Kidney (tissue), 14 donors: ENCODE measurements around the gene CRIM1. TPM values are rescaled to one million over a fixed set of nuclear protein-coding genes. Genes with fewer than 3 reads are reported as not detected.

Source experiments
- DNase-seq, 5 donors: peaks; one replicate each; pipeline ENCODE4 v3.0.0-alpha.2; 2013 to 2020
- FAIRE-seq: peaks from 2 replicates; lab custom pipeline; 2012; peaks lifted over from hg19 to GRCh38; lab: Jason Lieb, UNC
- H3K27ac ChIP-seq, 2 donors: one replicate each; pipeline ENCODE4 v1.7.0; 2013; ENCODE audit warnings: low read depth in 2 of 2, low read length in 2 of 2, inconsistent platforms in 1 of 2
- H3K27me3 ChIP-seq: one replicate; pipeline ENCODE4 v1.7.1; 2013; ENCODE audit warnings: low read length, inconsistent platforms; ENCODE audit not compliant: control insufficient read depth, insufficient read depth
- H3K36me3 ChIP-seq, 3 donors: one replicate each; pipeline versions ENCODE4 v1.7.0 to v1.7.1; 2013; ENCODE audit warnings: low read length in 3 of 3, control low read depth in 1 of 3, inconsistent platforms in 1 of 3; ENCODE audit not compliant: insufficient read depth in 3 of 3, control insufficient read depth in 2 of 3
- H3K4me1 ChIP-seq, 3 donors: one replicate each; pipeline versions ENCODE4 v1.7.0 to v1.7.1; 2013; ENCODE audit warnings: low read length in 3 of 3, inconsistent platforms in 1 of 3, low read depth in 1 of 3; ENCODE audit not compliant: control insufficient read depth in 2 of 3, insufficient read depth in 2 of 3
- H3K4me3 ChIP-seq, 3 donors: one replicate each; pipeline versions ENCODE4 v1.7.0 to v1.8.1; 2013; ENCODE audit warnings: low read length in 3 of 3, control low read depth in 1 of 3, inconsistent platforms in 1 of 3
- H3K9ac ChIP-seq, 3 donors: one replicate each; pipeline versions ENCODE4 v1.7.0 to v1.7.1; 2013; ENCODE audit warnings: low read length in 3 of 3, control low read depth in 1 of 3, inconsistent platforms in 1 of 3
- H3K9me3 ChIP-seq, 3 donors: one replicate each; pipeline versions ENCODE4 v1.7.0 to v1.7.1; 2013; ENCODE audit warnings: low read length in 3 of 3, control low read depth in 1 of 3, inconsistent platforms in 1 of 3; ENCODE audit not compliant: control insufficient read depth in 2 of 3, insufficient read depth in 1 of 3
- CTCF ChIP-seq: IDR thresholded peaks from 3 replicates; pipeline ENCODE4 v1.5.1; 2012; ENCODE audit warnings: mild to moderate bottlenecking, moderate library complexity, borderline replicate concordance; ENCODE audit not compliant: insufficient read depth; ENCODE audit errors: extremely low read depth
- intact Hi-C: fragments of 100-400 bp; cut with DNase I; formaldehyde crosslinking; loops from one replicate; pipeline ENCODE4 v1.11.1; 2022
- polyA plus RNA-seq: library from polyadenylated mRNA; stranded (reverse); fragments of 350-450 nt; fragmentation: Illumina TruSeq; extraction: RNeasy Lipid Tissue Mini Kit (QIAGEN cat#74804); gene quantifications from one replicate; pipeline ENCODE4 v1.2.3, GENCODE V29; 2014; ENCODE audit warnings: low read depth, low replicate concordance; ENCODE audit not compliant: insufficient read depth
- total RNA-seq: library from RNA; stranded (reverse); fragmentation: NEBNext Ultra II Directional; extraction: Animal tissue kit (Norgen Biotek cat#: 25700); gene quantifications from one replicate; pipeline ENCODE4 v1.2.1, GENCODE V29; 2021
- donor health status: control.
- donor health status: control.
- donor health status: control.
- donor health status: control.
- donor health status: control.
- donor health status: DM: yes; HTN: yes; CAD: no.
- donor health status: Normal renal cell carcinoma (clear cell type).

CRIM1 gene
- total and polyA plus RNA-seq, 2 donors from 2014 or later = 47.2 to 154 TPM

GRCh38 chr2:36523153-36523552 is 167.6 kb downstream of the CRIM1 start:
- Histone ChIP-seq H3K27me3 (no peaks in the 10 kb centered on the region), H3K9ac (no peak overlapping the region), H3K36me3 (peaks cover 0 to 41% (median 32%) of the 10 kb centered on the region in 3 donors), H3K4me3 (no peak overlapping the region), H3K27ac (no peak overlapping the region), H3K4me1 (no peaks in the 10 kb centered on the region), H3K9me3 (no peaks in the 10 kb centered on the region)
- FAIRE-seq = no peak
- no peak for DNase-seq
- TF ChIP-seq CTCF = no peak
- intact Hi-C loops = no loop called here

GRCh38 chr2:36525245-36525644 is 169.7 kb downstream of the CRIM1 start:
- DNase-seq (no peak), FAIRE-seq (no peak)
- H3K4me1 ChIP-seq = no peaks in the 10 kb centered on the region
- intact Hi-C loops = no loop called here
- H3K4me3 ChIP-seq = no peak overlapping the region
- H3K27me3 ChIP-seq = no peaks in the 10 kb centered on the region
- H3K9me3 ChIP-seq = no peaks in the 10 kb centered on the region
- TF ChIP-seq CTCF = no peak
- H3K27ac ChIP-seq = no peak overlapping the region
- H3K36me3 ChIP-seq = peaks cover 0 to 33% (median 27%) of the 10 kb centered on the region in 3 donors
- H3K9ac ChIP-seq = no peak overlapping the region

GRCh38 chr2:36526226-36526625 is 170.6 kb downstream of the CRIM1 start:
- Histone ChIP-seq H3K27me3 (no peaks in the 10 kb centered on the region), H3K9ac (no peak overlapping the region), H3K27ac (no peak overlapping the region), H3K36me3 (peaks cover 0 to 30% (median 26%) of the 10 kb centered on the region in 3 donors), H3K9me3 (no peaks in the 10 kb centered on the region), H3K4me1 (no peaks in the 10 kb centered on the region), H3K4me3 (no peak overlapping the region)
- FAIRE-seq (no peak), DNase-seq (no peak)
- no peak for TF ChIP-seq CTCF
- intact Hi-C loops = no loop called here

- intact Hi-C loops = no loop called here
- H3K36me3 ChIP-seq = peaks cover 0 to 37% (median 14%) of the 10 kb centered on the region in 3 donors
- no peak for FAIRE-seq
Measured at GRCh38 chr2:36528274-36528673, 172.7 kb downstream of the CRIM1 start.

More at GRCh38 chr2:36528274-36528673, 172.7 kb downstream of the CRIM1 start:
- TF ChIP-seq CTCF = no peak
- Histone ChIP-seq H3K4me1 (no peaks in the 10 kb centered on the region), H3K9me3 (no peaks in the 10 kb centered on the region), H3K27ac (no peak overlapping the region), H3K27me3 (no peaks in the 10 kb centered on the region), H3K4me3 (no peak overlapping the region), H3K9ac (no peak overlapping the region)
- no peak for DNase-seq
